22Rv1 (cell line): Measurements from ENCODE around the gene TNP1.

Experiments
- H3K27ac ChIP-seq: fragments of 450-650 bp; 2 replicates; pipeline ENCODE4 v1.5.1; 2017
- CTCF ChIP-seq: fragments of 450-650 bp; IDR thresholded peaks from 2 replicates; pipeline ENCODE4 v1.5.1; 2017; ENCODE audit warnings: mild to moderate bottlenecking
- ZFX ChIP-seq: fragments of 450-650 bp; IDR thresholded peaks from 2 replicates; pipeline ENCODE4 v1.6.1; 2017; ENCODE audit warnings: antibody characterized with exemption, borderline replicate concordance

Gene TNP1

GRCh38 chr2:216856406-216857065 lies 3.3 kb downstream of the TNP1 start:
- TF ChIP-seq ZFX, result no peak
- TF ChIP-seq CTCF, result no peak
- H3K27ac ChIP-seq, result no peak overlapping the region

- no peak for TF ChIP-seq CTCF
- no peak for TF ChIP-seq ZFX
- no peak overlapping the region for H3K27ac ChIP-seq
Observed at GRCh38 chr2:216855605-216856004, 4.3 kb downstream of the TNP1 start.

- TF ChIP-seq CTCF (no peak), ZFX (no peak)
- no peak overlapping the region for H3K27ac ChIP-seq
Observed at GRCh38 chr2:216855079-216855478, 4.8 kb downstream of the TNP1 start.

- no peak overlapping the region for H3K27ac ChIP-seq
- no peak for TF ChIP-seq ZFX
- TF ChIP-seq CTCF, result no peak
Observed at GRCh38 chr2:216851486-216852090, 8.3 kb downstream of the TNP1 start.

- TF ChIP-seq ZFX (no peak), CTCF (no peak)
- H3K27ac ChIP-seq, result no peak overlapping the region
Observed at GRCh38 chr2:216850665-216851322, 9.1 kb downstream of the TNP1 start.

GRCh38 chr2:216849987-216850386 lies 9.9 kb downstream of the TNP1 start:
- TF ChIP-seq CTCF (no peak), ZFX (no peak)

GRCh38 chr2:216845426-216845825 lies 14.4 kb downstream of the TNP1 start:
- no peak overlapping the region for H3K27ac ChIP-seq
- TF ChIP-seq CTCF (no peak), ZFX (no peak)

More at GRCh38 chr2:216849987-216850386, 9.9 kb downstream of the TNP1 start:
- H3K27ac ChIP-seq, result no peak overlapping the region
